ENCODE results near the gene TNFSF8. TPM values are rescaled to one million over a fixed set of nuclear protein-coding genes. Genes with fewer than 3 reads are reported as not detected.

The TNFSF8 gene
- total and polyA plus RNA-seq, 2 of the 8 experiments (the other 6 are each of a cell fraction or from before 2014, with no cell fraction given): not detected

DNA sequence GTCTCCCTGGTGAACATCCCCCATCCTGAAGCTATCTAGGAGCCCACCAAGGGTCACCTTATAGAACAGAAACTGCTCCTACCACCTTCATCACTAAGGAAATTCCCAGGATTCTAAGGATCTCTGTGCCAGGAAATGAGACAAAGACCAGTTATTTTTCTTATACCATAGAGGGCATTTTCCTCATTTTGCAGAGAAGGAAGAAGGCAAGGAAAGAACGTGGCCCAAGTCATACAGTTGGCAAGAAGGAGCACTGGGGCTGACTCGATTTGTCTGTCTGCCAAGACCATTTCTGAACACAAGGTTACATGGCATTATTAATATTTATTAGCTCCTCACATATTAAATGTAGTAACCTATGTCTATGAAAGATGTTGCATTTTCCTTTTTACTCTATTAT, 74.9 kb downstream of the TNFSF8 start:
- H3K27ac ChIP-seq (ENCODE audit: low read depth, low read length): no peak overlapping the region
- ChIA-PET POLR2A (ENCODE audit: partially characterized antibody) (no interaction called here), CTCF (ENCODE audit: partially characterized antibody) (interaction anchor here (2.1 kb wide), 1 partner anchor 175 kb away, joined by 5 read pairs; no protein-coding TSS in a partner anchor)
- no peak overlapping the region for H3K4me3 ChIP-seq (ENCODE audit: extremely low read depth in 1 of 4, insufficient read depth in 2 of 4, low read depth in 3 of 4, low read length in 4 of 4)
- 75% methylated on average over 2 of the region's 2 CpGs; no CpG with 5 or more reads in 1 of the 2 experiments for WGBS, 2 experiments (ENCODE audit: extremely low coverage in 1 of 2, insufficient coverage in 1 of 2, insufficient read length in 1 of 2, insufficient replicate concordance in 2 of 2, low coverage in 1 of 2, low lambda C conversion rate in 2 of 2, missing lambda C conversion rate in 1 of 2)
- H3K79me2 ChIP-seq (ENCODE audit: control insufficient read depth in 1 of 2, insufficient read depth in 2 of 2, low read length in 2 of 2): no peaks in the 10 kb centered on the region
- H3K18ac ChIP-seq (ENCODE audit: extremely low read depth, low read length): no peak overlapping the region
- H2BK120ac ChIP-seq (replicated peaks; ENCODE audit: low read depth, low read length): no peak overlapping the region
- no peaks in the 10 kb centered on the region; a peak in 1 of 7 replicates for H3K4me1 ChIP-seq (replicated peaks in 1 of 4; ENCODE audit: control insufficient read depth in 3 of 4, insufficient read depth in 4 of 4, low read length in 3 of 4)
- no peaks in the 10 kb centered on the region for H3K27me3 ChIP-seq (replicated peaks in 1 of 4; ENCODE audit: control insufficient read depth in 3 of 4, extremely low read depth in 1 of 4, insufficient read depth in 3 of 4, low read length in 3 of 4)
- H4K20me1 ChIP-seq (replicated peaks in 1 of 2; ENCODE audit: control insufficient read depth in 1 of 2, insufficient read depth in 2 of 2, low read length in 2 of 2): no peaks in the 10 kb centered on the region
- H2AFZ ChIP-seq (ENCODE audit: low read length): no peak overlapping the region
- no peak overlapping the region for H2BK12ac ChIP-seq (ENCODE audit: low read depth, low read length)
- no peaks in the 10 kb centered on the region for H3K79me1 ChIP-seq (ENCODE audit: low read depth, low read length)
- H3K56ac ChIP-seq (replicated peaks; ENCODE audit: insufficient read length, low read depth, low read length): no peak overlapping the region
- no peak overlapping the region for H3K4ac ChIP-seq (replicated peaks; ENCODE audit: insufficient read length, low read depth, low read length)
- H3K23ac ChIP-seq (ENCODE audit: insufficient read length): no peak overlapping the region
- no peak overlapping the region for H3K14ac ChIP-seq (ENCODE audit: insufficient read length)
- no peak overlapping the region for H3K4me2 ChIP-seq (ENCODE audit: insufficient read depth in 1 of 2, low read depth in 2 of 2, low read length in 2 of 2)
- FAIRE-seq: no peak
- DNase-seq (ENCODE audit: low read depth in 1 of 2, low spot score in 2 of 2): no peak
- H3K23me2 ChIP-seq (ENCODE audit: low read depth, low read length): no peaks in the 10 kb centered on the region
- no peak overlapping the region for H3K9ac ChIP-seq (replicated peaks in 1 of 4; ENCODE audit: extremely low read depth in 1 of 4, low read depth in 3 of 4, low read length in 3 of 4)
- H2AK5ac ChIP-seq (ENCODE audit: low read depth, low read length): no peak overlapping the region
- no peak overlapping the region for H2BK5ac ChIP-seq (ENCODE audit: low read depth, low read length)
- no peaks in the 10 kb centered on the region for H3K9me3 ChIP-seq (ENCODE audit: insufficient read depth in 2 of 2, low read depth in 1 of 2, low read length in 1 of 2)
- H2BK20ac ChIP-seq (ENCODE audit: low read length): no peak overlapping the region
- H4K8ac ChIP-seq (ENCODE audit: extremely low read depth, insufficient read depth, low read length): no peak overlapping the region
- no peaks in the 10 kb centered on the region for H3K36me3 ChIP-seq (ENCODE audit: control insufficient read depth in 2 of 4, insufficient read depth in 4 of 4, low read length in 3 of 4)
- H4K5ac ChIP-seq (ENCODE audit: insufficient read length, low read depth, low read length): no peak overlapping the region
- no peak overlapping the region for H2BK15ac ChIP-seq (ENCODE audit: low read length)
- H4K91ac ChIP-seq (replicated peaks; ENCODE audit: insufficient read length, low read length): no peak overlapping the region
- no peak for TF ChIP-seq NANOG (IDR thresholded peaks at IDR 0.05; ENCODE audit: insufficient read depth, low read depth, low read length, poor library complexity, severe bottlenecking)

Measured in H1 (cell line).